Right lobe of liver (tissue), 4 donors: ENCODE results near the gene RPS24.

ENCODE experiments used
- CTCF ChIP-seq, 4 donors: fragments of 200-600 bp in 3 of 4; fragments of 450-650 bp in 1 of 4; IDR thresholded peaks; one replicate each; pipeline versions ENCODE4 v1.5.1 to v1.8.0; 2016 to 2022; ENCODE audit warnings: antibody characterized with exemption in 4 of 4, mild to moderate bottlenecking in 2 of 4
- POLR2A ChIP-seq: fragments of 450-650 bp; IDR thresholded peaks from one replicate; pipeline ENCODE4 v1.6.1; 2017; ENCODE audit warnings: antibody characterized with exemption, mild to moderate bottlenecking
- donor health status: DM: no; HTN: no; CAD: no.
- donor health status: DM: no; HTN: no; CAD: no.
- donor health status: DM: no; HTN: yes; CAD: no.

- TF ChIP-seq CTCF (IDR thresholded peaks at IDR 0.05) = no peak
- TF ChIP-seq POLR2A = no peak
Observed at GRCh38 chr10:78062296-78062695, 28.6 kb downstream of the RPS24 start.
